ENCODE data around the gene PNPLA7. TPM values are rescaled to one million over a fixed set of nuclear protein-coding genes. Genes with fewer than 3 reads are reported as not detected.

Gene PNPLA7
- total RNA-seq, 4 donors from 2014 or later, result 0.26 to 25.7 (median 3.4) TPM

DNA sequence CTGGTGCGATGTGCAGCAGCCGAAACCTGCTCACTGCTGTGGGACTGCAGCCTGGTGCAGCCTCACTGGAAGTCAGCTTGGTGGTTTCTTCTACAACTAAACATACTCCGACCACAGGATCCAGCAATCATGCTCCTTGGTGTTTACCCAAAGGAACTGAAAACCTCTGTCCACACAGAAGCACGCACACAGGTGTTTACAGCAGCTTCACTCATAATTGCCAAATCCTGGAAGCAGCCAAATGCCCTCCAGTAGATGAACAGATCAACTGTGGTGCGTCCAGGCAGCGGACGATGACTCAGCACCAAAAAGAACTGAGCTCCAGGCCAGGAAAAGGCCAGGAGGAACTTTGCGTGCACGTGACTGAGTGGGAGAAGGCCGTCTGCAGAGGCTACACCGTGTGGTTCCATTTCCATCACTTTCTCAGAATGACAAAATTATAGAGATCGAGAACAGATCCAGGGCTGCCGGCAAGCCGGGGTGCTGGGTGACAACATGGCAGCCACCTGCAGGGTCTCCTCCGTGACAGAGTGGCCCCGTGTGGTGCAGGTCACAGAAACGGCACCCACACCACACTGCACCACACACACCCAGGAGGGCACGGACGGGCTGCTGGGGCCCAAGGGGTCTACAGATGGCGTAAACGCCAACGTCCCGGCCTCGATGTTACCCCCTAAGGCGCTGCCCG lies 68.0 kb downstream of the PNPLA7 start:
- intact Hi-C loops (cut with DNase I; ENCODE audit: low total_unique reads), result no loop called here
- TF ChIP-seq, protein P1, sequence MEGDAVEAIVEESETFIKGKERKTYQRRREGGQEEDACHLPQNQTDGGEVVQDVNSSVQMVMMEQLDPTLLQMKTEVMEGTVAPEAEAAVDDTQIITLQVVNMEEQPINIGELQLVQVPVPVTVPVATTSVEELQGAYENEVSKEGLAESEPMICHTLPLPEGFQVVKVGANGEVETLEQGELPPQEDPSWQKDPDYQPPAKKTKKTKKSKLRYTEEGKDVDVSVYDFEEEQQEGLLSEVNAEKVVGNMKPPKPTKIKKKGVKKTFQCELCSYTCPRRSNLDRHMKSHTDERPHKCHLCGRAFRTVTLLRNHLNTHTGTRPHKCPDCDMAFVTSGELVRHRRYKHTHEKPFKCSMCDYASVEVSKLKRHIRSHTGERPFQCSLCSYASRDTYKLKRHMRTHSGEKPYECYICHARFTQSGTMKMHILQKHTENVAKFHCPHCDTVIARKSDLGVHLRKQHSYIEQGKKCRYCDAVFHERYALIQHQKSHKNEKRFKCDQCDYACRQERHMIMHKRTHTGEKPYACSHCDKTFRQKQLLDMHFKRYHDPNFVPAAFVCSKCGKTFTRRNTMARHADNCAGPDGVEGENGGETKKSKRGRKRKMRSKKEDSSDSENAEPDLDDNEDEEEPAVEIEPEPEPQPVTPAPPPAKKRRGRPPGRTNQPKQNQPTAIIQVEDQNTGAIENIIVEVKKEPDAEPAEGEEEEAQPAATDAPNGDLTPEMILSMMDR (IDR thresholded peaks at IDR 0.05), result no peak
- no peak for TF ChIP-seq POLR2A (IDR thresholded peaks at IDR 0.05)
- no peaks in the 10 kb centered on the region for H3K4me1 ChIP-seq
- H3K27me3 ChIP-seq, result no peaks in the 10 kb centered on the region
- H3K9me3 ChIP-seq, result no peaks in the 10 kb centered on the region
- H3K4me3 ChIP-seq, result no peak overlapping the region
- H3K36me3 ChIP-seq, result no peaks in the 10 kb centered on the region
- DNase-seq, result peak; percentile 65 to 74
- H3K27ac ChIP-seq, result peak overlapping the region; percentile 50 to 57

GRCh38 chr9:137480686-137481683 lies 69.2 kb downstream of the PNPLA7 start:
- H3K27ac ChIP-seq, result peak overlapping the region; percentile 50 to 57
- H3K4me3 ChIP-seq, result no peak overlapping the region
- no peaks in the 10 kb centered on the region for H3K4me1 ChIP-seq
- H3K9me3 ChIP-seq, result no peaks in the 10 kb centered on the region
- H3K27me3 ChIP-seq, result no peaks in the 10 kb centered on the region
- DNase-seq, result peak in 1 of 2 donors; percentile 10
- no peaks in the 10 kb centered on the region for H3K36me3 ChIP-seq
- intact Hi-C loops (cut with DNase I; ENCODE audit: low total_unique reads), result no loop called here
- TF ChIP-seq POLR2A (IDR thresholded peaks at IDR 0.05), result no peak
- TF ChIP-seq, protein P1 (IDR thresholded peaks at IDR 0.05), result no peak

GRCh38 chr9:137479892-137480685 lies 70.1 kb downstream of the PNPLA7 start:
- intact Hi-C loops (cut with DNase I; ENCODE audit: low total_unique reads), result no loop called here
- no peak for DNase-seq
- no peaks in the 10 kb centered on the region for H3K36me3 ChIP-seq

DNA sequence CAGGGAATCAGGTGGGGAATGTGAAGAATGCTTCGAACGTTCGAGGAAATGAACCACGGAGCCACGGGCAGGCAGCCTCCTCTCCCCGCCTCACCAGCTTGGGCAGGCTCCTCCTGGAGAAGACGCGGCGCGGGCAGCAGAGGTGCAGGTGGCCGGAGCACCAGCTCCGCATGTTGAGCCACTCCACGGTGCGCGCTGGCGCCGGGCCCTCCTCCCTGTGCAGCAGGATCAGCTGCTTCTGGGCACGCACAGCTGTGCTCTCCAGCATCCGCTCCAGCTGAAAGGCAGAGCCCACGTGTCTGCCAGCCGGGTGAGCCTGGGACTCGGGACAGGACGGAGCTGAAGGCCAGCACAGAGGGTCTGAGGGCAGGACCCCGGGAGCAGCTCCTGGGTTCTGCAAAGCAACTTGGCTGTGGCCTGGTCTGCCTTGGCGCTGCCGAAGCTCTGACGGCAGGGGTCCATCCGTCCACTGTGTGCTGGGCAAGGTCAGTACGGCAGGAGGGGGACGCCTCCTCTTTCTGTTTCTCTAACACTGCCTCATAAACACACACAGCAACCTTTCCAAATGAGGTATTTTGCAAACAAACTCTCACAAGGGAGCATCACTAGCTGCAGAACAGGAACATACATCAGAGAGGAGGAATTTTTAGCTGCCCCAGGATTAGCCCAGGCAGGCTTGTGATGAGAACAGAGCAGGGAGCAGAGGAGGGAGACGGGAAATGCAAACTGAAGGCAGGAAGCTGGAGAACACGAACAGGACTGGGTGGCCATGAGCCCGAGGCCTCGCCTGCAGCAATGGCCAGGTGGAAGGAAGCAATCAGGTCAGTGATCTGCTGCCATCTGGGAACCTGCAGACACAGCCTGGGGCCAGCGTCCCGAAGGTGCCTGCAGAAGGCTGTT lies 71.0 kb downstream of the PNPLA7 start:
- H3K36me3 ChIP-seq, result no peaks in the 10 kb centered on the region
- no peak for DNase-seq
- no peak for TF ChIP-seq POLR2A (IDR thresholded peaks at IDR 0.05)
- TF ChIP-seq, protein P1 (IDR thresholded peaks at IDR 0.05), result no peak
- no peak overlapping the region for H3K4me3 ChIP-seq
- H3K27ac ChIP-seq, result no peak overlapping the region
- intact Hi-C loops (cut with DNase I; ENCODE audit: low total_unique reads), result no loop called here
- no peaks in the 10 kb centered on the region for H3K4me1 ChIP-seq
- no peaks in the 10 kb centered on the region for H3K27me3 ChIP-seq
- peaks cover 0 to 7% of the 10 kb centered on the region in 2 donors for H3K9me3 ChIP-seq

More at GRCh38 chr9:137479892-137480685, 70.1 kb downstream of the PNPLA7 start:
- TF ChIP-seq, protein P1 (IDR thresholded peaks at IDR 0.05), result no peak
- no peak for TF ChIP-seq POLR2A (IDR thresholded peaks at IDR 0.05)
- peaks cover 0 to 6% of the 10 kb centered on the region in 2 donors for H3K9me3 ChIP-seq
- no peaks in the 10 kb centered on the region for H3K27me3 ChIP-seq
- H3K4me3 ChIP-seq, result no peak overlapping the region
- no peak overlapping the region for H3K27ac ChIP-seq
- H3K4me1 ChIP-seq, result no peaks in the 10 kb centered on the region
